Activated T-helper 17 cell treated with anti-CD3 and anti-CD28 coated beads, Interleukin-2, amount 50 U/mL, for 72 hours (primary cell): Measurements from ENCODE around the gene ACP1. TPM values are rescaled to one million over a fixed set of nuclear protein-coding genes. Genes with fewer than 3 reads are reported as not detected.

Source experiments
- ATAC-seq: fragments of 150-1000 bp; cut with Tn5 transposase; replicated peaks from 2 replicates; pipeline ENCODE4 v1.10.0; 2021; ENCODE audit warnings: mild to moderate bottlenecking, moderate library complexity
- H3K27ac Mint-ChIP-seq: one replicate; pipeline ENCODE4 v1.8.0; 2022; ENCODE audit warnings: mixed read lengths
- H3K27me3 Mint-ChIP-seq: one replicate; pipeline ENCODE4 v1.8.0; 2022; ENCODE audit warnings: mixed read lengths
- H3K36me3 Mint-ChIP-seq: one replicate; pipeline ENCODE4 v1.8.0; 2022; ENCODE audit warnings: low read depth, mild to moderate bottlenecking, mixed read lengths
- H3K4me1 Mint-ChIP-seq: one replicate; pipeline ENCODE4 v1.8.0; 2022; ENCODE audit warnings: mixed read lengths
- H3K4me3 Mint-ChIP-seq: one replicate; pipeline ENCODE4 v1.8.0; 2022; ENCODE audit warnings: mild to moderate bottlenecking, mixed read lengths
- H3K9me3 Mint-ChIP-seq: one replicate; pipeline ENCODE4 v1.8.0; 2022; ENCODE audit warnings: mixed read lengths
- total RNA-seq, 2 donors: library from RNA; stranded (reverse); gene quantifications; one replicate each; pipeline ENCODE4 v1.2.3, GENCODE V29; 2022

Gene ACP1
- total RNA-seq, 2 donors from 2014 or later, result 116 to 156 TPM

- Mint-ChIP-seq H3K36me3 (peaks cover 14% of the 10 kb centered on the region), H3K27me3 (peaks cover 22% of the 10 kb centered on the region), H3K9me3 (peaks cover 15% of the 10 kb centered on the region), H3K4me1 (peaks cover 12% of the 10 kb centered on the region), H3K27ac (no peak overlapping the region), H3K4me3 (no peak overlapping the region)
- no peak for ATAC-seq
These were observed 58.3 kb downstream of the ACP1 start for GRCh38 chr2:323035-323434.

Other genes starting within 250 kb of the ACP1 start
- gene FAM110C, start 218.4 kb upstream of the ACP1 start, total RNA-seq, result 10 to 100 TPM in 1 of 2 donors, 1 to 10 TPM in 1; 2.2 to 23.6 TPM
- 10 to 100 TPM; 16.2 to 40.0 TPM for gene SH3YL1, start 915 bp upstream of the ACP1 start, total RNA-seq
- gene ALKAL2, start 23.1 kb downstream of the ACP1 start, total RNA-seq, result not detected